ENCODE data around the gene RNU7-1.
"Not testable (repeated sequence)": the region's sequence is repeated elsewhere in the genome, so short reads cannot be mapped to it uniquely, and the experiment has no call there.

RNU7-1 gene

DNA sequence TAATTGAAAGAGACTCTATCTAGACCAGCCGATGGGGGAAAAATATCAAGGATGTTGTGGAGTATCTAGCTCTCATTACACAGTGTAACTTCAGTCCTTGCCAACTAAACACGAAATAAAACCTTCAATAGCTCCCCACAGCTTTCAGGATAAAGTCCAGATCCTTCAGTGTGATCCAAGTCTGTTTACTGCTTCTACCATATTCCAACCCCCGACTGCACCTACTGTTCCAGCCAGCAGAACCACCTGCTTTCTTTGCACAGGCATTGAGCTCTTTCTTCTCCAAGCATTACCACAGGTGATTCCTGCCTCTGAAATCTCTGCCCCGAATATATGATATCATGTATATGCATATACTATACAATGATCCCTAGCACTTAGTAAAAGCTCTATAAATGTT, 41.2 kb upstream of the RNU7-1 start:
- H3K27ac ChIP-seq (ENCODE audit: low read depth, low read length) = no peak overlapping the region
- no peak overlapping the region for H3K18ac ChIP-seq (ENCODE audit: low read length)
- H2BK5ac ChIP-seq (ENCODE audit: low read length) = no peak overlapping the region
- H3K4me3 ChIP-seq (ENCODE audit: low read length) = no peak overlapping the region
- no peak overlapping the region for H3K9ac ChIP-seq (ENCODE audit: low read length)
- no peak overlapping the region for H2BK15ac ChIP-seq (replicated peaks; ENCODE audit: low read depth)
- no peak for DNase-seq
- H3K23ac ChIP-seq (ENCODE audit: low read length) = no peak overlapping the region
- H3K4ac ChIP-seq (ENCODE audit: low read depth, low read length) = no peak overlapping the region
- H4K5ac ChIP-seq (ENCODE audit: low read length) = no peak overlapping the region
- no peak overlapping the region for H2AK5ac ChIP-seq (ENCODE audit: low read length)
- H3K56ac ChIP-seq (ENCODE audit: low read length) = no peak overlapping the region
- no peak overlapping the region for H3K4me2 ChIP-seq (ENCODE audit: low read length)
- H3K4me1 ChIP-seq (ENCODE audit: control insufficient read depth, low read depth, low read length) = peaks cover 2% of the 10 kb centered on the region
- H2BK120ac ChIP-seq (ENCODE audit: low read depth, low read length) = no peak overlapping the region
- H3K36me3 ChIP-seq (ENCODE audit: control insufficient read depth, insufficient read depth, low read length) = no peaks in the 10 kb centered on the region
- no CpG with 5 or more reads among the region's 4 CpGs for WGBS (ENCODE audit: extremely low coverage, insufficient coverage, low lambda C conversion rate)
- H3K27me3 ChIP-seq (ENCODE audit: insufficient read depth, low read length, poor library complexity) = no peaks in the 10 kb centered on the region
- H4K8ac ChIP-seq (ENCODE audit: low read depth, low read length) = no peak overlapping the region
- no peaks in the 10 kb centered on the region for H3K79me1 ChIP-seq (ENCODE audit: low read length)
- H3K79me2 ChIP-seq (ENCODE audit: control insufficient read depth, insufficient read depth, low read length) = no peaks in the 10 kb centered on the region

DNA sequence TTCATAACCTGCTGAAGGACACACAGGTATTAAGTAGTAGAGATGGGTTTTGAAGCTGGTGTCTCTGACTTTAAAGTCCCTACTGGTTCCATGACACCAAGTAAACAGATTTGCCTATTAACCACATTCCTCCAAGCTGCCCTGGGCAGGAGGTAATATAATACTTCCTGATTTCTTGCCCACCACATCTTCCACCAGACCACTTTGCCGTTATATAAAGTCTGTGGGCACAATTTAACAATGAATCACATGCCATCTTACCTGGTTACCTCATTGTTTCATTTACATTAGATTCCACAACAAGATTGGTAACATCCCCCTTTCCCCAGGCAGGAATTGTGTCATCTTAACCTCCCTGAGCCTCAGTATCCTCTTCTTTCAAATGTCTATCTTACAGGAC, 39.9 kb upstream of the RNU7-1 start:
- no peak overlapping the region for H4K5ac ChIP-seq (ENCODE audit: low read length)
- H3K4ac ChIP-seq (ENCODE audit: low read depth, low read length) = no peak overlapping the region
- no peaks in the 10 kb centered on the region for H3K79me1 ChIP-seq (ENCODE audit: low read length)
- no peak overlapping the region for H3K9ac ChIP-seq (ENCODE audit: low read length)
- peak overlapping the region; percentile 16 for H4K8ac ChIP-seq (ENCODE audit: low read depth, low read length)
- no peaks in the 10 kb centered on the region for H3K36me3 ChIP-seq (ENCODE audit: control insufficient read depth, insufficient read depth, low read length)
- H2AK5ac ChIP-seq (ENCODE audit: low read length) = no peak overlapping the region
- H3K18ac ChIP-seq (ENCODE audit: low read length) = no peak overlapping the region
- no peak overlapping the region for H3K56ac ChIP-seq (ENCODE audit: low read length)
- no peak overlapping the region for H2BK5ac ChIP-seq (ENCODE audit: low read length)
- no peak overlapping the region for H2BK15ac ChIP-seq (replicated peaks; ENCODE audit: low read depth)
- no peak overlapping the region for H2BK120ac ChIP-seq (ENCODE audit: low read depth, low read length)
- WGBS (ENCODE audit: extremely low coverage, insufficient coverage, low lambda C conversion rate) = no CpG with 5 or more reads among the region's 1 CpG
- H3K23ac ChIP-seq (ENCODE audit: low read length) = no peak overlapping the region
- no peaks in the 10 kb centered on the region for H3K79me2 ChIP-seq (ENCODE audit: control insufficient read depth, insufficient read depth, low read length)
- H3K27me3 ChIP-seq (ENCODE audit: insufficient read depth, low read length, poor library complexity) = no peaks in the 10 kb centered on the region
- H3K4me1 ChIP-seq (ENCODE audit: control insufficient read depth, low read depth, low read length) = peaks cover 2% of the 10 kb centered on the region
- no peak for DNase-seq
- no peak overlapping the region for H3K4me3 ChIP-seq (ENCODE audit: low read length)
- H3K4me2 ChIP-seq (ENCODE audit: low read length) = no peak overlapping the region
- no peak overlapping the region for H3K27ac ChIP-seq (ENCODE audit: low read depth, low read length)

DNA sequence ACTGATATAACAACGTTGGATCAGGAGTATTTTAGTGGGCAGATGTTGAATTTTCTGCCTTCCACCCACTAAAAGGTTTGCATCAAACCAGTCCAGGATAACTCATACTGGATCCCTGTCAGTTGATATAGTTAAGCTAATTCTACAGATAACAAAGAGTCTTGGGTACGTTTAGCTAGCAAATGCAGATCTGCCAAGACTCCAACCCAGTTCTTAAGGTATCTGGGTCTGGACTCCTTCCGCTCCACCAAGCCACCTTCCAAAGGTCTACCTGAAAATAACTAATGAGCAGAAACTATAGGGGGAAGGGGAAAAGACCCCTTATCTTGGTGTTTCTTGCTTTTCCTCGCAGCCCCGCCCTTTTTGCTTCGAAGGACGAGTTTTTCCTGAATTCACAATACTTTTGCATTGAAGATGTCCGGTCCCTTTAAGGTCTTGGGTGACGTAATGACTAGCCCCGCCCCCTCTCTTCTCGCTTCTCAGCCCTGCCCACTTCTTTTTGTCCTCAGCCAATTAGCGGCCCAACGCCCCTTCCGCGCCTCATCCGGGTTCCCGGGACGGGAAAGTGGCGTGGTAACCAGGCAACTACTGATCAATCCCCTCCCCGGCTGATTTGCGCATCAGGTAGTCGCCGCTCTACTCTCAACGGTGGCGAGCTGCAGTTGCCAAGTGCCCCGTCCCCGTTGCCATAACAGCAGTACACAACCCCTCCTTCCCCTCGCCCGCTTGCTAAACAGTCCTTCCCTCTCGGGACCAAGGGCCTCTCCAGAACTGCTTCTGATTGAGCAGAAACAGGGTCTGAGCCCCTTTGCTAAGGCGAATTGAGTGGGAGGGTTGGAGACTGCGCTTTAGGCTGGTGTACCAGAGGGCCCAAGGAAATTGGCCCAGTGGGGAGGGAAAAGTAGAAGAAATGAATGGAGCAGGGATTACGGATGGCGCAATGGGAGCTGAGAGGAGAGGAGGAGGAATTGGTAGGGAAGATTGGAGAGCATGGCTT, 39.0 kb upstream of the RNU7-1 start, which contains the start of gene LRRC23:
Gene LRRC23 (plus strand): TSS at position 543 of the 997 bp plus-strand sequence. CDS start 812 bp downstream, outside the sequence.
- peak within 1 kb of the TSS; percentile 6 for H3K27ac ChIP-seq (ENCODE audit: low read depth, low read length)
- WGBS (ENCODE audit: extremely low coverage, insufficient coverage, low lambda C conversion rate) = no CpG with 5 or more reads among the region's 34 CpGs

DNA sequence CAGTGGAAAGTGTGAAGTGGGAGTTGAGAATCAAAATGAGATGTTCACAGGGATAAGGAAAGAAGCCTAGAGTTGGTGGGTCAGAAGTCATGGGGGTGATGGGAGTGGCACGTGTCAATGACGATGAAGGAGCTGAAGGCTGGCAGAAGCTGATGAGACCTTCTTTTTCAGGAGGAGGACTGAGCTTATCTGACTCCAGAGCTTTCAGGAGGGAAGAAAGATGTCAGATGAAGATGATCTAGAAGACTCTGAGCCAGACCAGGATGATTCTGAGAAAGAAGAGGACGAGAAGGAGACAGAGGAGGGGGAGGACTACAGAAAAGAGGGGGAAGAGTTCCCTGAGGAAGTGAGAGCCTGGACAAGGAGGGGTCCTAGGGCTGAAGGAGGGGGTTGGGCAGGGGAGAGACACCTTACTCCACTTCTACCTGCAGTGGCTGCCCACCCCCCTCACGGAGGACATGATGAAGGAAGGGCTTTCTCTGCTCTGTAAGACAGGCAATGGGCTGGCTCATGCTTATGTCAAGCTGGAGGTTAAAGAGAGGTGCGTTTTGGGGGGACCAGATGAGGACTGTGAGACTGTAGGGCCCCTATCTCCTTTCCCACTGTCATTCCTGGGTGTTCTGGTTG, 38.1 kb upstream of the RNU7-1 start:
- no peak overlapping the region for H4K5ac ChIP-seq (ENCODE audit: low read length)
- no peak overlapping the region for H3K23ac ChIP-seq (ENCODE audit: low read length)
- H3K4ac ChIP-seq (ENCODE audit: low read depth, low read length) = no peak overlapping the region
- peak overlapping the region; percentile 78 for H3K56ac ChIP-seq (ENCODE audit: low read length)
- H3K4me2 ChIP-seq (ENCODE audit: low read length) = peak overlapping the region; percentile 61
- no peak overlapping the region for H2BK5ac ChIP-seq (ENCODE audit: low read length)
- no peak overlapping the region for H4K8ac ChIP-seq (ENCODE audit: low read depth, low read length)
- no peaks in the 10 kb centered on the region for H3K79me1 ChIP-seq (ENCODE audit: low read length)
- no peak overlapping the region for H2AK5ac ChIP-seq (ENCODE audit: low read length)
- WGBS (ENCODE audit: extremely low coverage, insufficient coverage, low lambda C conversion rate) = no CpG with 5 or more reads among the region's 5 CpGs
- no peaks in the 10 kb centered on the region for H3K36me3 ChIP-seq (ENCODE audit: control insufficient read depth, insufficient read depth, low read length)
- H3K79me2 ChIP-seq (ENCODE audit: control insufficient read depth, insufficient read depth, low read length) = no peaks in the 10 kb centered on the region
- H2BK15ac ChIP-seq (replicated peaks; ENCODE audit: low read depth) = no peak overlapping the region
- peak overlapping the region; percentile 69 for H3K9ac ChIP-seq (ENCODE audit: low read length)
- H3K18ac ChIP-seq (ENCODE audit: low read length) = no peak overlapping the region
- peaks cover 2% of the 10 kb centered on the region for H3K4me1 ChIP-seq (ENCODE audit: control insufficient read depth, low read depth, low read length)
- H3K27ac ChIP-seq (ENCODE audit: low read depth, low read length) = no peak overlapping the region
- no peaks in the 10 kb centered on the region for H3K27me3 ChIP-seq (ENCODE audit: insufficient read depth, low read length, poor library complexity)
- H3K4me3 ChIP-seq (ENCODE audit: low read length) = no peak overlapping the region
- H2BK120ac ChIP-seq (ENCODE audit: low read depth, low read length) = no peak overlapping the region
- DNase-seq = no peak

More for the DNA sequence above, 39.0 kb upstream of the RNU7-1 start, which contains the start of gene LRRC23:
- Histone ChIP-seq H3K9ac (ENCODE audit: low read length) (peak within 1 kb of the TSS; percentile 69), H3K18ac (ENCODE audit: low read length) (no peak within 1 kb of the TSS), H2BK5ac (ENCODE audit: low read length) (no peak within 1 kb of the TSS), H3K56ac (ENCODE audit: low read length) (peak within 1 kb of the TSS; percentile 78), H3K23ac (ENCODE audit: low read length) (no peak within 1 kb of the TSS), H3K79me1 (ENCODE audit: low read length) (no peaks in the 10 kb centered on the region), H3K4me3 (ENCODE audit: low read length) (peak within 1 kb of the TSS; percentile 33), H2AK5ac (ENCODE audit: low read length) (no peak within 1 kb of the TSS), H3K4me1 (ENCODE audit: control insufficient read depth, low read depth, low read length) (peaks cover 2% of the 10 kb centered on the region), H3K4me2 (ENCODE audit: low read length) (peak within 1 kb of the TSS; percentile 61), H4K8ac (ENCODE audit: low read depth, low read length) (peak within 1 kb of the TSS; percentile 16), H3K36me3 (ENCODE audit: control insufficient read depth, insufficient read depth, low read length) (no peaks in the 10 kb centered on the region), H3K79me2 (ENCODE audit: control insufficient read depth, insufficient read depth, low read length) (no peaks in the 10 kb centered on the region), H2BK120ac (ENCODE audit: low read depth, low read length) (no peak within 1 kb of the TSS), H4K5ac (ENCODE audit: low read length) (no peak within 1 kb of the TSS), H3K4ac (ENCODE audit: low read depth, low read length) (no peak within 1 kb of the TSS), H3K27me3 (ENCODE audit: insufficient read depth, low read length, poor library complexity) (no peaks in the 10 kb centered on the region), H2BK15ac (replicated peaks; ENCODE audit: low read depth) (peak within 1 kb of the TSS; percentile 4)
- DNase-seq = peak; percentile 100

DNA sequence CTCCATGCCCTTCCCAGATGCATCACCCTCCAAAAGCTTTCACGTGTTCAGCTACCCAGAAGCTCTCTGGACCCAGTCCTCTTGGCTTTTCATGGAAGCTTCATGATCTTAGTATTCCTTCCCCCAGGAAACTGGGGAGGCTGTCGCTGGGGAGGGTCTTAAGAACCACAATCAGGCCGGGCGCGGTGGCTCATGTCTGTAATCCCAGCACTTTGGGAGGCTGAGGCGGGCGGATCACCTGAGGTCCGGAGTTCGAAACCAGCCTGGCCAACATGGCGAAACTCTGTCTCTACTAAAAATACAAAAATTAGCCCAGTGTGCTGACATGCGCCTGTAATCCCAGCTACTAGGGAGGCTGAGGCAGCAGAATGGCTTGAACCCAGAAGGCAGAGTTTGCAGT, 35.5 kb upstream of the RNU7-1 start:
- not testable (repeated sequence) for H3K36me3 ChIP-seq (ENCODE audit: control insufficient read depth, insufficient read depth, low read length); H3K23ac ChIP-seq (ENCODE audit: low read length); H2BK5ac ChIP-seq (ENCODE audit: low read length); H2BK15ac ChIP-seq (replicated peaks; ENCODE audit: low read depth); H3K4me2 ChIP-seq (ENCODE audit: low read length); H4K8ac ChIP-seq (ENCODE audit: low read depth, low read length); H2BK120ac ChIP-seq (ENCODE audit: low read depth, low read length); H2AK5ac ChIP-seq (ENCODE audit: low read length); H3K79me2 ChIP-seq (ENCODE audit: control insufficient read depth, insufficient read depth, low read length); H4K5ac ChIP-seq (ENCODE audit: low read length); H3K4me3 ChIP-seq (ENCODE audit: low read length); H3K27me3 ChIP-seq (ENCODE audit: insufficient read depth, low read length, poor library complexity); H3K9ac ChIP-seq (ENCODE audit: low read length); H3K27ac ChIP-seq (ENCODE audit: low read depth, low read length); H3K79me1 ChIP-seq (ENCODE audit: low read length); H3K56ac ChIP-seq (ENCODE audit: low read length); H3K18ac ChIP-seq (ENCODE audit: low read length); DNase-seq; H3K4ac ChIP-seq (ENCODE audit: low read depth, low read length); H3K4me1 ChIP-seq (ENCODE audit: control insufficient read depth, low read depth, low read length)
- no CpG with 5 or more reads among the region's 11 CpGs for WGBS (ENCODE audit: extremely low coverage, insufficient coverage, low lambda C conversion rate)
